Measurements from ENCODE around the gene TTC34. TPM values are rescaled to one million over a fixed set of nuclear protein-coding genes. Genes with fewer than 3 reads are reported as not detected.

TTC34 gene
- total RNA-seq, 1 experiment from 2014 or later = 0.92 TPM

DNA sequence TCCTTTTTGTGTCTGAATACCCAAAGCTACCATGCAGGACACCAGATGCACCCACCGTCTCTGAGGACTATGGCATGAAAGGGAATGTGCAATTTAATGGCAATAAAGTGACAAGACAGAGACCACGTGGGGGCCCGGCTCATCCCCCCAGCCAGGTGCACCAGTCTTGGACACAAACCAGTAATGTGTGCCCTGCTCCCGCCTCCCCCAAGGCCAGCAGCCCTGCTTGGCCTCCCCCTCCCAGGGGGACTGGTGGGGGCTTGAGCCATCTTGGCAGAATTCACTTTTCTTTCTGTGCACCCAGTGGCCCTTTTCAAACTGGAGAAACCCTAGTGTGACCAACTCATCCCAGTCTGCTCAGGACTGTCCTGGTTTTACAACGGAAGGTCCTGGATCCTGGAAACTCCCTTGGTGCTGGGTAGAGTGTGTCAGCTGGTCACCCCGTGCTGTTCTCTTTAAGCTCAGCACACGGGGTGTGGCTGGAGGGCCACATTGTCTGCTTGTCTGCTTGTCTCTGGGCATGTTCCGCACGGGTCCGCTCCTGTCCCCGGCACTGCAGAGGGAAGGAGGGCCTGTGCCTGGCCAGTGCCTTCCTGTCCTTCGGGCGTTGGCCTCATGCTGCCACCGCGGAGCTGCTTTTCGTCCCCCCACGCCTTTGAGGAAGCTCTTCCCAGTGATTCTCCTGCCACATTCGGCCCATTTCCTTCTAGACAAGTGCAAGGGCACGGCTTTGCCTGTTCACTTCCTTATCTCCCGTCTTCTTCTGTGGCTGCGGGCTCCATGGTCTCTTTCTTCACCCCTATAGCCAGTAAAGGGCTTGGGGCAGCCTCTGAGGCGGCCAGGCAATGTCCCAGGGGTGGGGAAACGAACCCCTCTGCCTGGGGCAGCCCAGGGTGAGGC is 45.8 kb upstream of the TTC34 start:
- Histone ChIP-seq H3K79me1 (ENCODE audit: insufficient read depth, low read depth, low read length, poor library complexity, severe bottlenecking) (no peaks in the 10 kb centered on the region), H2BK120ac (ENCODE audit: low read depth, low read length, poor library complexity, severe bottlenecking) (no peak overlapping the region), H2AFZ (ENCODE audit: low read length) (no peak overlapping the region), H2BK15ac (ENCODE audit: low read depth, low read length) (no peak overlapping the region), H3K79me2 (ENCODE audit: insufficient read depth, low read length) (no peaks in the 10 kb centered on the region), H2BK20ac (ENCODE audit: low read depth, low read length, poor library complexity, severe bottlenecking) (no peak overlapping the region), H4K20me1 (ENCODE audit: control insufficient read depth, insufficient read depth, insufficient read length) (no peaks in the 10 kb centered on the region), H3K56ac (ENCODE audit: insufficient read length, low read depth, low read length) (no peak overlapping the region), H3K18ac (ENCODE audit: insufficient read length, low read depth, low read length) (no peak overlapping the region), H4K5ac (ENCODE audit: insufficient read length, low read depth, low read length) (no peak overlapping the region), H3K9me3 (ENCODE audit: control insufficient read depth, low read depth, low read length) (peaks cover 88% of the 10 kb centered on the region), H4K91ac (ENCODE audit: insufficient read length, low read depth, low read length) (no peak overlapping the region), H3K14ac (ENCODE audit: insufficient read depth, low read length) (no peak overlapping the region), H3K4me2 (ENCODE audit: insufficient read depth, insufficient read length, low read length) (no peak overlapping the region), H4K8ac (replicated peaks; ENCODE audit: insufficient read length, low read depth, low read length) (no peak overlapping the region), H2AK5ac (ENCODE audit: insufficient read length, low read length) (no peak overlapping the region), H3K4me1 (ENCODE audit: insufficient read depth, low read length) (no peaks in the 10 kb centered on the region), H2BK5ac (ENCODE audit: insufficient read length, low read length) (no peak overlapping the region), H3K9ac (ENCODE audit: extremely low read depth, insufficient read length, low read length) (no peak overlapping the region), H3K23me2 (ENCODE audit: insufficient read length, low read depth, low read length, poor library complexity, severe bottlenecking) (peaks cover 2% of the 10 kb centered on the region), H3K4ac (ENCODE audit: low read depth, low read length) (no peak overlapping the region), H3K27me3 (ENCODE audit: insufficient read depth, low read length) (no peaks in the 10 kb centered on the region), H3T11ph (ENCODE audit: low read length) (no peak overlapping the region), H2BK12ac (ENCODE audit: insufficient read length, low read depth, low read length) (no peak overlapping the region), H3K23ac (ENCODE audit: insufficient read length, low read depth, low read length) (no peak overlapping the region), H3K27ac (ENCODE audit: insufficient read length, low read depth, low read length) (no peak overlapping the region)
- no peak for DNase-seq
- Mint-ChIP-seq H3K27me3 (ENCODE audit: low read depth) (peaks cover 14% of the 10 kb centered on the region), H3K9me3 (peaks cover 33 to 94% of the 10 kb centered on the region in 2 experiments), H3K27ac (no peak overlapping the region; a peak in 1 of 7 replicates), H3K36me3 (ENCODE audit: insufficient read depth in 1 of 3, low read depth in 3 of 3) (peaks cover 4 to 41% (median 13%) of the 10 kb centered on the region in 3 experiments), H3K4me1 (no peaks in the 10 kb centered on the region), H3K4me3 (no peak overlapping the region)
- TF ChIP-seq, protein P1, sequence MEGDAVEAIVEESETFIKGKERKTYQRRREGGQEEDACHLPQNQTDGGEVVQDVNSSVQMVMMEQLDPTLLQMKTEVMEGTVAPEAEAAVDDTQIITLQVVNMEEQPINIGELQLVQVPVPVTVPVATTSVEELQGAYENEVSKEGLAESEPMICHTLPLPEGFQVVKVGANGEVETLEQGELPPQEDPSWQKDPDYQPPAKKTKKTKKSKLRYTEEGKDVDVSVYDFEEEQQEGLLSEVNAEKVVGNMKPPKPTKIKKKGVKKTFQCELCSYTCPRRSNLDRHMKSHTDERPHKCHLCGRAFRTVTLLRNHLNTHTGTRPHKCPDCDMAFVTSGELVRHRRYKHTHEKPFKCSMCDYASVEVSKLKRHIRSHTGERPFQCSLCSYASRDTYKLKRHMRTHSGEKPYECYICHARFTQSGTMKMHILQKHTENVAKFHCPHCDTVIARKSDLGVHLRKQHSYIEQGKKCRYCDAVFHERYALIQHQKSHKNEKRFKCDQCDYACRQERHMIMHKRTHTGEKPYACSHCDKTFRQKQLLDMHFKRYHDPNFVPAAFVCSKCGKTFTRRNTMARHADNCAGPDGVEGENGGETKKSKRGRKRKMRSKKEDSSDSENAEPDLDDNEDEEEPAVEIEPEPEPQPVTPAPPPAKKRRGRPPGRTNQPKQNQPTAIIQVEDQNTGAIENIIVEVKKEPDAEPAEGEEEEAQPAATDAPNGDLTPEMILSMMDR (conservative IDR thresholded peaks at IDR 0.05) = no peak
- WGBS (ENCODE audit: extremely low coverage, insufficient read length, low lambda C conversion rate) = no CpG with 5 or more reads among the region's 23 CpGs

All from H9 (cell line).